ENCODE results near the gene MYCT1.

Gene MYCT1

DNA sequence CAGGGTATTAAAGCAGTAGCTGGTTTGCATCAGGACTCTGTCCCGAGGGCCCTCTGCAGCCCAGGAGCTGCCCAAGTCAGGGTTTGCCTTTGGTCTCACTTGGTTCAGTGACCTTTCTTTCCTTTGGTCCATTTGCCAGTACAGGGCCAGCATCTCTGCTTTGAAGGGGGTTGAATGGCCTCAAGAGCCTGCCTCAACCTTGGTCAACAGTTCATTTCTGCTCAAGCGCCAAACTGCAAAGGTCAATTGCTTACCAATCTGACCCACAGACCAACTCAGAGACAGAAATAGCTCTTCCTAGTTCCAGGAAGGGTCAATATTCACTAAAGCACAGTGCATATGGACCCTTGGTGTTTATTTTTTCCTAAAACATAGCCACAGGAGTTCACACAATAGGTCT lies 72.3 kb downstream of the MYCT1 start:
- Histone ChIP-seq H3K27me3 (ENCODE audit: control insufficient read depth, insufficient read depth, low read length) (no peaks in the 10 kb centered on the region), H3K27ac (ENCODE audit: low read length) (no peak overlapping the region), H3K4me3 (ENCODE audit: low read length) (no peak overlapping the region), H3K4me1 (ENCODE audit: control insufficient read depth, low read depth, low read length) (no peaks in the 10 kb centered on the region), H3K36me3 (ENCODE audit: control insufficient read depth, low read depth, low read length) (no peaks in the 10 kb centered on the region), H3K9ac (ENCODE audit: low read length) (no peak overlapping the region), H3K9me3 (ENCODE audit: control insufficient read depth, low read depth, low read length) (no peaks in the 10 kb centered on the region)

DNA sequence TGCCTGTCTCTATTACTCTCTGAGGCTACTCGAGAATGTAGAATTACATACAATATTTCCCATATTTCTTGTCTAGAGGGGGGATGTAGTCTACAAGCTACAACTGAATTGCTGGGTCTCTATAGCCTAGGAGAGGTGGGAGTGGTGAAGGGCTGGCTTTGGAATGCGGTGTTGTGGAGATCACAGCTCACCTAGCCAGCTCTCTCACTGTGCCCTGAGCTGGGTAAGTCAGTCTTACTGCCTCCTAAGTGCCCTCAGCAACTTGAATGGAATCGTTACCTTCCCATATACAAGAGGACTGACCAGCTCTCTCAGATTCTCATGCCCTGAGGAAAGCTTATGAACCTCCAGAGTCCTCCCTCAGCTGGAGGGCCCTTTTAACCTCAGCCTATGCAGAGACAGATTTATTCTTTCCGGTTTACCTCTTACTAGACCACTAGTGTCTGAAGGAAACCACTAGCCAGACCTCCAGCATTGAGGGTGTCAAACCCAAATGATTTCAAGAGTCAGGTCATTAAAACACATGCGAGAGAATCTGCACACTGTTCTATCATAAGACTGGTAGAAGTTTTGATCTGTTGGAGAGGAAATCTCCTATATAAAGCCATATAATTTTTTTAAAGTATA lies 73.5 kb downstream of the MYCT1 start:
- no peak overlapping the region for H3K9ac ChIP-seq (ENCODE audit: low read length)
- no peak overlapping the region for H3K4me3 ChIP-seq (ENCODE audit: low read length)
- H3K4me1 ChIP-seq (ENCODE audit: control insufficient read depth, low read depth, low read length) = no peaks in the 10 kb centered on the region
- no peaks in the 10 kb centered on the region for H3K27me3 ChIP-seq (ENCODE audit: control insufficient read depth, insufficient read depth, low read length)
- H3K9me3 ChIP-seq (ENCODE audit: control insufficient read depth, low read depth, low read length) = no peaks in the 10 kb centered on the region
- H3K36me3 ChIP-seq (ENCODE audit: control insufficient read depth, low read depth, low read length) = no peaks in the 10 kb centered on the region
- H3K27ac ChIP-seq (ENCODE audit: low read length) = no peak overlapping the region
